Keratinocyte (primary cell): ENCODE measurements around the gene GARIN1A.

Experiments
- EZH2 ChIP-seq: IDR thresholded peaks from one replicate; pipeline ENCODE4 v1.6.1; 2012; ENCODE audit warnings: inconsistent platforms, mild to moderate bottlenecking, low read length, moderate library complexity
- TF ChIP-seq, protein P1 (sequence below), 3 experiments: IDR thresholded peaks in 1 of 3; conservative IDR thresholded peaks in 1 of 3; optimal IDR thresholded peaks in 1 of 3; 2 replicates in 2 of 3; 3 replicates in 1 of 3; pipeline versions ENCODE3 to v1.5.1; 2011; ENCODE audit warnings: low read length in 3 of 3, mild to moderate bottlenecking in 3 of 3, moderate library complexity in 2 of 3, control low read depth in 1 of 3, inconsistent platforms in 1 of 3; ENCODE audit not compliant: insufficient read depth in 2 of 3; ENCODE audit errors: extremely low read depth in 1 of 3

GRCh38 chr7:128676665-128677064 is 4.6 kb downstream of the GARIN1A start:
- TF ChIP-seq, protein P1, sequence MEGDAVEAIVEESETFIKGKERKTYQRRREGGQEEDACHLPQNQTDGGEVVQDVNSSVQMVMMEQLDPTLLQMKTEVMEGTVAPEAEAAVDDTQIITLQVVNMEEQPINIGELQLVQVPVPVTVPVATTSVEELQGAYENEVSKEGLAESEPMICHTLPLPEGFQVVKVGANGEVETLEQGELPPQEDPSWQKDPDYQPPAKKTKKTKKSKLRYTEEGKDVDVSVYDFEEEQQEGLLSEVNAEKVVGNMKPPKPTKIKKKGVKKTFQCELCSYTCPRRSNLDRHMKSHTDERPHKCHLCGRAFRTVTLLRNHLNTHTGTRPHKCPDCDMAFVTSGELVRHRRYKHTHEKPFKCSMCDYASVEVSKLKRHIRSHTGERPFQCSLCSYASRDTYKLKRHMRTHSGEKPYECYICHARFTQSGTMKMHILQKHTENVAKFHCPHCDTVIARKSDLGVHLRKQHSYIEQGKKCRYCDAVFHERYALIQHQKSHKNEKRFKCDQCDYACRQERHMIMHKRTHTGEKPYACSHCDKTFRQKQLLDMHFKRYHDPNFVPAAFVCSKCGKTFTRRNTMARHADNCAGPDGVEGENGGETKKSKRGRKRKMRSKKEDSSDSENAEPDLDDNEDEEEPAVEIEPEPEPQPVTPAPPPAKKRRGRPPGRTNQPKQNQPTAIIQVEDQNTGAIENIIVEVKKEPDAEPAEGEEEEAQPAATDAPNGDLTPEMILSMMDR (optimal IDR thresholded peaks at IDR 0.05 in 1 of 3, IDR thresholded peaks at IDR 0.05 in 1 of 3, conservative IDR thresholded peaks at IDR 0.05 in 1 of 3; ENCODE audit: extremely low read depth in 1 of 3, insufficient read depth in 2 of 3, low read length in 3 of 3) = no peak
- TF ChIP-seq EZH2 = no peak
